GM21825 (cell line): ENCODE data around the gene POU6F1.

ENCODE experiments used
- ATAC-seq: cut with Tn5 transposase; IDR thresholded peaks from one replicate; pipeline ENCODE4 v1.9.1; 2021; ENCODE audit warnings: mild to moderate bottlenecking, moderate library complexity; ENCODE audit not compliant: unreplicated experiment

POU6F1 gene

GRCh38 chr12:51197736-51198567, 19.9 kb downstream of the POU6F1 start:
- ATAC-seq = no peak

- ATAC-seq = no peak
Measured at GRCh38 chr12:51196547-51196946, 21.3 kb downstream of the POU6F1 start.

GRCh38 chr12:51195841-51196240, 22.0 kb downstream of the POU6F1 start:
- no peak for ATAC-seq

DNA sequence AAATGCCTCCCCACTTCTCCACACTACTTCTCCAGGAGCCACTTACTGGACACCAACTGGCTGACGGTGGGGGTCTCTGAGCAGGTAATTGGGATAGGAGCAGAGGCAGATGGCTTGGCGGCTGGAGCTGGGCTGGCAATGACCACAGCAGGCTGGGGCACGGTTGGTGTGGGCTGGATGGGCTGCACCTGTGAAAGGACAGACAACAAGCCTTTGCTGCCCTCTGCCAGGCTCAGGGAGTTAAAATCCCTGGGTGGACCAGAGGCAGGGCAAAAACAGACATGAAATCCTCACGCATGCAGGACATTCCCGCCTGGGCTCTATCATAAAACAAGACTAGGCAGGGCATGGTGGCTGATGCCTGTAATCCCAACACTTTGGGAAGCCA, 25.6 kb downstream of the POU6F1 start:
- ATAC-seq = no peak

GRCh38 chr12:51191516-51192283, 26.2 kb downstream of the POU6F1 start:
- no peak for ATAC-seq

DNA sequence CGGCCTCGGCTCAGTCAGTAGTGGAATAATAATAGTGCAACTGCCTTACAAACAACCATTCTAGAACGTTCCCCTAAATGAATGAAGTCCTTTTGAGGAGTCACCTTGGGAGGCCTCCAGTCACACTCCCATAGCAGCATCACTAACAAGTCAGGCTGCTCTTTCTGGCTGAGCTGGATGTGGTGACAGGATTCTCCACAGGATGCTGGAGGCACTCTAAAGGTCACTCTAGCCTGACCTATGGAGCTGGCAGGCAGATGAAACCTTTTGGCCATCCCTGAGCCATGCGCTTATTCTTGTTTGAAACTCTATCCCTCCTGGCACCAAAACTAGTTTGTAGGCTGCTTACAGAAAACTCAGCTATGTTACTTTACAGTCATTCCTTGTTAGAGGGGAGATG, 27.0 kb downstream of the POU6F1 start:
- ATAC-seq = no peak

GRCh38 chr12:51189790-51190355, 28.0 kb downstream of the POU6F1 start:
- no peak for ATAC-seq

DNA sequence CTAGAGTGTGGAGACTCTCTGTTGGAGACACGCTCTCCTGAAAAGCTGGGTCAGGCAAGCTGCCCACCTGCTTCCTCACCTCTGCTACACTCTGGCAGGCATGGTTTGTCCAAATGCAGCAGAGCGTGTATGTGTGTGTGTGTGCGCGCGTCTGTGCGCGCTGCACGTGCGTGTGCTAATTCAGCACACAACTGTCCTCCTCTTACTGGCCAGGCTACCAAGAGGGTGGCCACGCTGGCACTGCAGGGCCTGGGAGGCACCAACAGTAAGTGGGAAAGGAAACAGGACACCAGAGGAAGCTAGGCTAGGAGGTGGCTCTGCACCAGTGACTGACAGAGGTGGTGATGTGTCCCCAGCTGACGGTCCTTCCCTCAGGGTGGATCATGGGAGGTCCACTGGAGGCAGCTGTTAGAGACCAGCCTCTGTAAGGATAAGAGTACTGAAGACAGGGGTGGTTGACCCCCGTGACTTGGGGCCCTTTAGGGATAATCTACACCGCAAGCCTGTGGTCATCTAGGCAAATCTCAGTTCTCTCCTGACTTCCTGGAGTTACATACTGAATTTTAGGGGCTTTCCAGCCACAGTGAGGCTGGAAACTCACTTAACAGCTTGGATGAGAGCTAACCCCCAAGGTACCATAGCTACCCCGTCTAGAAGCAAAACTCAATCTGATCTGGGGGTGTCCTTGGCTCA, 29.4 kb downstream of the POU6F1 start:
- ATAC-seq = peak; percentile 58

- no peak for ATAC-seq
Measured at GRCh38 chr12:51187370-51187987, 30.4 kb downstream of the POU6F1 start.

DNA sequence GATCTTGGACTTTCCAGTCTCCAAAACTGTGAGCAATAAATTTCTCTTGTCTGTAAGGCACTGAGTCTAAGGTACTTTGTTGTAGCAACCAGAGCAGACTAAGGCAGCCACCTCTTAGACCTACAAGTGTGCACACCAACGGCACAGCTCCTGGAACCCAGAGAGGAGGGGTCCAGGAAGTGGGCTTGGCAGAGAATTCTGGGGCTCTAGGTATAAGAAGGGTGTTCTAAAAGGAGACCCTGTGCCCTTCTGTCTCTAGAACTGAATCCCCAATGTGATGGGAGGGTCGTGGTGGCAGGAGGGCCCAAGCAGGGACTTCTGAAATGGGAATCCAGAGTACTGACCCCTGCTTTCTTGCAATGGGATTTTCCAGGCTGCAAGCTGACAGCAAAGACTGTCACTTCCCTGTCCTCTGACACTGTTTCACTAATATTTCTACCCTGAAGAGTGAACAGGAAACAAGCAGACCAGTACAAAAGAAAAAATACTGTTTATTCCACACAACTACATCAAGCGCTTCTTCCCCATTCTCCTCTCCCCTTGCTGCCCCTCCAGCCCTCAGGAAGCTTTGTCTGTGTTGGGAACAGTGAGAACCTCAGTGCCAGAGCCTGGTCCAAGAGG, 31.3 kb downstream of the POU6F1 start:
- no peak for ATAC-seq

DNA sequence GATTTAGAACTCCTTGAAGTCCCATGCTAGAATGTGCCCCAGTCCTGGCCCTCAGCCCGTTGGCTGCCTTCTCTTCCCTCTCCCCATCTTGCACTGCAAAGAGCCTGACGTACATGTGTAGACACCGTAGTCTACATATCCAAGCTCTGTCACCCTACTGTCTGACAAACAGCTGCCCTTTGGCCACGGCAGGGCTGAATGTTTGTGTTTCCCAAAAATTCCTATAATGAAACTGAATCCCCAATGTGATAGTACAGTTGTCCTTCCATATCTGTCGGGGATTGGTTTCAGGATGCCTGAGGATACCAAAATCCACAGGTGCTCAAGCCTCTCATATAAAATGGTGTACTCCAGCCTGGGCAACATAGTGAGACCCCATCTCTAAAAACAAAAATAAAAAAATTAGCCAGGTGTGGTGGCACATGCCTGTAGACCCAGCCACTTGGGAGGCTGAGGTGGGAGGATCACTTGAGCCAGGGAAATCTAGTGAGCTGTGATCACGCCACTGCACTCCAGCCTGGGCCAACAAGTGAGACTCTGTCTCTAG, 32.6 kb downstream of the POU6F1 start:
- ATAC-seq = no peak

- no peak for ATAC-seq
Measured at GRCh38 chr12:51183816-51184215, 34.0 kb downstream of the POU6F1 start.

GRCh38 chr12:51183349-51183748, 34.5 kb downstream of the POU6F1 start:
- no peak for ATAC-seq

DNA sequence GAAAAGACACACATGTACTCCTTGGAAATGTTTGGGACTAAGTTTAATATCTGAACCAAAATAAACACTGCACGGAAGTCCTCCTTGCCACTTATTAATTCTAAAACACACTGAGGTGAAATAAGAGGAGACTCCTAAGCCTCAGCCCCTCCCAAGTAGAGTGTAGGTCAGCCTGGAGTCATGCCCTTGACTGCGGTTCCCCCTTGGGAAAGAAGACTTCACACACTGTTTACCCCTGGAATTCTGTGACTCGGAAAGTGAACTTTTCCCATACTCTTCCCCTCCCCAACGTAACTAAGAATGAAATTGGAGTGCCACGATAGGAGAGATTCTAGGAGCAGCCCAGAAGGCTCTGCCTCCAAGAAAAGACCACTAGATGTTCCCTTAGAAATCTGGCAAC, 36.3 kb downstream of the POU6F1 start:
- ATAC-seq = no peak

DNA sequence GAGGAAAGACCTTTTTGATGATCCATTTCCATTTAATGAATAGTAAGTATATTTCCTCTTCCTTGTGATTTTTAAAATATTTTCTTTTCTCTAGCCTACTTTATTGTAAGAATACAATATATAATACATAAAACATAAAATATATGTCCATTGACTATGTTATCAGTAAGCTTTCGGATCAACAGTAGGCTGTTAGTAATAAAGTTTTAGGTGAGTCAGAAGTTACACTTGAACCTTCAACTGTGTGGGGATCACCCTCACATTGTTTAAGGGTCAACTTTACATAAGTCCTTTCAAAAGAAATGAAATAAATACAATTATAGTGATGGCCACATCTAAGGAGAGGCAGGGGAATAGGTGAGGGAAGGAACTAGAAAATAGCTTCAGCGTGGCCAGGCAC, 40.0 kb downstream of the POU6F1 start:
- ATAC-seq = no peak

DNA sequence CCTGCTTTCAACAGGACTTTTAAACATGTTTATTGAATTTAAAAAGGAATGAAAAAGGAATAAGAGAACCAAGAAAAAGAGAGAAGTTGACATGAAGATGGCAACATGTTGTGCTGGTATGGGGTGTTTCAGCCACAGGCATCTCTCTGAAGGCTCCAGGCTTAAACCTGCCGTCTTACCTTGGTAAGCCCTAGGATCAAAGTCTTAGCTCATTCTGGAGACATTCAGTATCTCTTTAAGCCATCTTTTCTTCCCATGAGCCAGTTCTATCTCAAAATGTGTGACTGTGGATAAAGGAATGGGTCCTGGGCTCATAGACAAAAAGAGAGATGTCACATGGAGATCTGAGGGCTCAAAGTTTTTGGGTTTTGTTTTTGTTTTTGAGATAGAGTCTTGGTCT, 43.4 kb downstream of the POU6F1 start:
- ATAC-seq = no peak

DNA sequence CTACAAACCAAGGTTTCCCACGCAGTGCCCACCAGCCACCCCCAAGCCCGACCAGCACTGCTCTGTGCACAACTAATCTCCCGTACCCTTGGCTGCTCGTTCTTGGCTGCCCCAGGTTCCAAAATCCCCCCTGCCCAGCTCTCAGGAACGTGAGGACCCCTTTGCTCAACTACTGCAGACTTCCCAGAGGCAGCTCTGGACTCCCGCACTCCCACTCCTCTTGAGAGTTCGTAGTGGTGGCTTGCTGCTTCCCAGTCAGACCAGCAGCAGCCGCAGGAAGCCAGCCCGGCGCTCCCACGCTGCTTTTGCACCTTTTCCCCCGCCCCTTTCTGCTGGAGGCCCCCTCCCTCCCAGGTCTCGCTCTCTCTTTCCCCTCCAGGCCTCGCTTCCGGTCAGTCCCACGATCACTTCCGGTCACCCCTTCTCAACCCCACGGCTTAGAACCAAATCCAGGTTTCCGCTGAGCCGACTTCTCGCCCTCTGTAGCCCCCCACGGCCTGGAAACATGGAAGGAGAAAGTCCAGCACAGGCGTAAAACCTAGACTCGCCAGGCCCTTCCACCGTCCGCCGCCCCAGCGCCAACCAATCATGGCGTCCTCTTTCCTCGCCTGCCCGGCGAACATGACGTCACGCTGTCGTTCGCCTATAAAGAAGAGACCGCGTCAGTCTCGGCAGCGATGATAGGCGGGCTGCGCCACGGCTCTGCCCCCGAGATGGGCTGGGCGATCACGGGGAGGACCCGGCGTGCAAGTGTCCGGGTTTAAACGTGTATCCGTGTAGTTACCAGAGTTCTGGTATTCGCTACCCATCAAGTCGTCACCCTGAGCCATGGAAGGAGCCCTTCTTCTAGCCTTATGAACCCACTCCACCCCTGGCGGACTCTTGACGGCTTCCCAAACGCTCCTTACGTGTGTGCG, 45.1 kb downstream of the POU6F1 start, which contains the start of gene TFCP2:
Gene TFCP2, minus strand, starts transcription at position 621 of the 917 bp plus-strand sequence. CDS start 713 bp downstream, outside the sequence.
- ATAC-seq = peak; percentile 93

- peak; percentile 24 for ATAC-seq
Measured at GRCh38 chr12:51171884-51172514, 45.9 kb downstream of the POU6F1 start.
